Measurements from ENCODE around the gene MSRB1. TPM values are rescaled to one million over a fixed set of nuclear protein-coding genes. Genes with fewer than 3 reads are reported as not detected.

MSRB1 gene
- total RNA-seq, 1 donor from 2014 or later: 4.1 TPM

DNA sequence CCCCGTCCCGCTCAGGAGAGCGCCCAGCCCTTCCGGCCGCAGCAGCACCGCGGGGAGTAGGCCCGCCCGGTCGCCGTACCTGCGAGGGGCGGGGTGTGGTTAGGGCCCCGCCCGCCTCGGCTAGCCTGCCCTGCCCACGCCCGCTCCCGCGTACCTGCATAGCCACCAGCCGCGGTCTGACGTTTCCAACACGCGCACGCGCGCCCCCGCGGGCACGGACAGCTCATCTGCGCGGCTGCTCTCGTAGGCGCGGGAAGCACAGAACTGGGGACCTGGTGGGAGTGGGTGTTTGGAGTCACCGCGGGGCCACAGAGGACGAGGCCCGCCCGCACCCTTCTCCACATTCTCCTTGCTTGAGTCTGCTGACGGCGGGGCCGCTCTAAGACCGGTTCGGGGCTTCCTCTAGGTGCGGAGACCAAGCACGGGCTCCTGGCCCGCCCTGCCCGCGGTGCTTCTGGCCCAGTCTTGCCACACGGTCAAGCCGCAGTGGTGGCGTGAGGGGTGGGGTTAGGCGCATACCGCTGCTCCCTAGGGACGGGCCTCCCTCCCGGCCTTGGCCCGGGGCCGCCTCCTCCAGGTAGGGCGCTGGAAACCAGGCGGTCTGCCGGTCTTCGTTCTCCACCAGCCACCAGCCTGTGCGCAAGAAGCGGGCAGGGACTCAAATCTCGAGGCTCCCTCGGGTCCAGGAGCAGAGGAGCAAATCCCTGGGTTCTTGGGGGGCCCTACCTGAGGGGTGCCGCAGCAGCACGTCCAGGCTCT is 36.5 kb upstream of the MSRB1 start:
- FAIRE-seq: no peak
- no peak for DNase-seq (ENCODE audit: low spot score in 2 of 2)

DNA sequence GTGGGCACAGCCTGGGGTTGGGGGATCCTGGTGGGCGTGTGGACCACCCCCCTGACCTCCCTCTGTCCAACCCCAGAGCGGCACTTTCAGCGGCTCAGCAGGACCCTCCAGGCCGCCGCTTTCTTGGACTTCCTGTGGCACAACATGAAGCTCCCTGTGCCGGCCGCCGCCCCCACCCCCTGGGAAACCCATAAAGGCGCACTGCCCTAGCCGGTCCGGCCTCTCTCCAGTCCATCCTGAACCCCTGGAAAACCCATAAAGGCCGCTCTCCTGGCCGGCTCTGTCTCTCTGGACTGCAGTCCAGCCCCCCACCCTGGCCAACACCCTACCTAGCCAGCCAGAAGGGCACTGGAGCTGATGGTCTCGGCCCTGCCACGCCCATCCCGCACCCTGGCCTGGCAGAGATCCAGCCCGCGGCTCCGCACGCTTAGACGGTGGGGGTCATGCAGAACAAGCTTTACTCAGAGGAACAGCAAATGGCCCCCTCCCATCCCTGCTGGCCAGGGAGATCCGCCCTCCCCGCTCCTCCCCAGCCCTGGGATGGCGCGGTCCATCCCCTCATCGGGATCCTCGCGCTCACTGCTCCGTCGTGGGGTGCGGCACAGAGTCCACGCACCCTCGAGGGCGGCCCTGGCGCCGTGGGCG is 35.6 kb upstream of the MSRB1 start:
- DNase-seq (ENCODE audit: low spot score in 2 of 2): no peak
- no peak for FAIRE-seq

GRCh38 chr16:1977875-1978268 is 34.9 kb upstream of the MSRB1 start:
- DNase-seq (ENCODE audit: low spot score in 2 of 2) (no peak), FAIRE-seq (no peak)

- no peak for FAIRE-seq
- no peak for DNase-seq (ENCODE audit: low spot score in 2 of 2)
Observed at GRCh38 chr16:1976951-1977874, 34.2 kb upstream of the MSRB1 start.

DNA sequence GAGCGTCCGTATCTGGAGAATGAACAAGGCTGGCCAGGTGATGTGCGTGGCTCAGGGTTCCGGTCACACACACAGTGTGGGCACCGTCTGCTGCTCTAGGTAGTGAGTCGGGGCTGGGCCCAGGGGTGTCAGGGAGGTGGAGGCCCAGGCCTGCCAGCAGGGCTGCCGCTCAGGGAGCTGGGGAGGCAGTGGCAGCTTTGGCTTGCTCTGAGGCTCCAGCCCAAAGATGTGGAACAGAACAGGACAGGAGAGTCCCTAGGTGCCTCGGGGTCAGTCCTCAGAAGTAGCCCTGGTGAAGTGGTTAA is 33.2 kb upstream of the MSRB1 start:
- no peak for FAIRE-seq
- no peak for DNase-seq (ENCODE audit: low spot score in 2 of 2)

DNA sequence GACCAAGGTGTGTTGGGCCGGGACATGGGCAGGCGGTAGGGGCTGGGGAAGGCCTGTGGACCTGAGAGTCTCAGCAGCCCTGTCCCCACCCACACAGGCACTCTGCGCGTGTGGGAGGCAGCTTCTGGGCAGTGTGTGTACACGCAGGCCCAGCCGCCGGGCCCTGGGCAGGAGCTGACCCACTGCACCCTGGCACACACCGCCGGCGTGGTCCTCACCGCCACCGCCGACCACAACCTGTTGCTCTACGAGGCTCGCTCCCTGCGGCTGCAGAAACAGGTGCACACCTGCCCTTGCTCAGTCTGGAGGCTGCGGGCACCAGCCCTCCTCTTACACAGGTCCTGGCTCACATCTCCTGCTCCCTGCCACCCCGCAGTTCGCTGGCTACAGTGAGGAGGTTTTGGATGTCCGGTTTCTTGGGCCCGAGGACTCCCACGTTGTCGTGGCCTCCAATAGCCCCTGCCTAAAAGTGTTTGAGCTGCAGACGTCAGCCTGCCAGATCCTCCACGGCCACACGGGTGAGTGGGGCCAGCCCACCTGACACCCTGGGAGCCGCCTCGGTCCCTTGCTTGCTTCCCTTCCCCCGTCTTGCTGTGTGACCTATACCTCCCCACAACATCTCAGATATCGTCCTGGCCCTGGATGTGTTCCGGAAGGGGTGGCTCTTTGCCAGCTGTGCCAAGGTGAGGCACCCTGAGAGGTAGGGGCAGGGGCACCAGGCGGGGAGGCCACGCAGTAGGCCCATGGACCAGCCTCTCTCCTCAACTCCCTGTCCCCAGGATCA is 32.6 kb upstream of the MSRB1 start:
- DNase-seq (ENCODE audit: low spot score in 2 of 2) (no peak), FAIRE-seq (no peak)

- no peak for FAIRE-seq
Observed at GRCh38 chr16:1974157-1975070, 31.4 kb upstream of the MSRB1 start.

GRCh38 chr16:1973461-1974156 is 30.6 kb upstream of the MSRB1 start:
- FAIRE-seq (no peak), DNase-seq (ENCODE audit: low spot score in 2 of 2) (no peak)

More at GRCh38 chr16:1974157-1975070, 31.4 kb upstream of the MSRB1 start:
- no peak for DNase-seq (ENCODE audit: low spot score in 2 of 2)

- DNase-seq (ENCODE audit: low spot score in 2 of 2): no peak
- FAIRE-seq: no peak
Observed at GRCh38 chr16:1972490-1972877, 29.5 kb upstream of the MSRB1 start.

DNA sequence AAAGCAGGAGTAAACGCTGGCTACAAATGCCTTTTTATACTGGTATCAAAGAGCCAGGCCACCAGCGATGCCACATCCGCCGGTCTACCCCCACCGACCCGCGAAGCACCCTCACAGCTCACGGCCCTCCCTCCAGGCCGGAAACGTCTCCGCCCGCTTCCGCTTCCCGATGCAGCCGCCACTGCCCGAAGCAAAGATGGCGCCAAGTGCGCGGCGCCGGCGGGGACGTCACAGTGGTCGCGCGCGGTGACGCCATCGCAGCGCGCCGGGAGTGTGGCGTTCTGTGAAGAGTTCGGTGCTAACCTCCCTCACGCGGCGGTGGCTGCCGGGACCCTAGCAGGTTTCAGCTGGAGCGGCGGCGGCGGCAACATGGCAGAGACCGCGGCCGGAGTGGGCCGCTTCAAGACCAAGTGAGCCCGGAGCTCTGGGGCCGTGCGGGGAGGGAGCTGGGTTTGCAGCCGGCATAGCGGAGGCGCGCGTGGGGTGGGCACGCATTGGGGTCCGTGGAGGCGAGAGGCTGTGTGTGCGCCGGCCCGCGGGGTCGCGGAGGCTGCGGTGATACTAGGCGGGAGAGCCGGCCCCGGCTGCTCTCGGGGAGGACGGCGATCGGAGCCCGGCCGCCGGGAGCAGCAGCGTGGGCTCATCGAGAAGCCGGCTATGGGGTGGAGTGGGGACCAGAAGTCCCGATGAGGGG is 28.9 kb upstream of the MSRB1 start, which contains the start of gene TBL3:
Gene TBL3 (plus strand): TSS at position 258 of the 694 bp plus-strand sequence. CDS start 112 bp downstream, at position 370.
- FAIRE-seq (no peak), DNase-seq (ENCODE audit: low spot score in 2 of 2) (peak; percentile 98 to 99)

- DNase-seq (ENCODE audit: low spot score in 2 of 2) (no peak), FAIRE-seq (no peak)
Observed at GRCh38 chr16:1968146-1968953, 25.4 kb upstream of the MSRB1 start.

DNA sequence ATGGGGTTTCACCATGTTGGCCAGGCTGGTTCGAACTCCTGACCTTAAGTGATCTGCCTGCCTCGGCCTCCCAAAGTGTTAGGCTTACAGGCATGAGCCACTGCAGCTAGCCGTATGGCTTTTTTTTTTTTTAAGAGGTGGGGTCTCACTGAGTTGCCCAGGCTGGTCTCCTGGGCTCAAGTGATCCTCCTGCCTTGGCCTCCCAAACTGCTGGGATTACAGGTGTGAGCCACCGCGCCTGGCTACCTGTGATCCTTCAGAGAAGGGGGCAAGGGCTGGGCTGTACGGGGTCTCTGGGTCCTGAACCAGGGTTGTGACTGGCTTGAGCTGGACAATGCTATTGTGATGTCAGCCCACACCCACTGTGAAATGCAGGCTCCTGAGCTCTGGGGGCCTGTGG is 23.5 kb upstream of the MSRB1 start, which contains the start of gene RNF151:
Gene RNF151 (plus strand): TSS at position 397 of the 400 bp plus-strand sequence. CDS start 26 bp downstream, outside the sequence.
- no peak for FAIRE-seq
- DNase-seq (ENCODE audit: low spot score in 2 of 2): no peak

GRCh38 chr16:1965396-1966001 is 22.5 kb upstream of the MSRB1 start:
- peak in 1 of 2 donors; percentile 28 for DNase-seq (ENCODE audit: low spot score in 2 of 2)
- no peak for FAIRE-seq

DNA sequence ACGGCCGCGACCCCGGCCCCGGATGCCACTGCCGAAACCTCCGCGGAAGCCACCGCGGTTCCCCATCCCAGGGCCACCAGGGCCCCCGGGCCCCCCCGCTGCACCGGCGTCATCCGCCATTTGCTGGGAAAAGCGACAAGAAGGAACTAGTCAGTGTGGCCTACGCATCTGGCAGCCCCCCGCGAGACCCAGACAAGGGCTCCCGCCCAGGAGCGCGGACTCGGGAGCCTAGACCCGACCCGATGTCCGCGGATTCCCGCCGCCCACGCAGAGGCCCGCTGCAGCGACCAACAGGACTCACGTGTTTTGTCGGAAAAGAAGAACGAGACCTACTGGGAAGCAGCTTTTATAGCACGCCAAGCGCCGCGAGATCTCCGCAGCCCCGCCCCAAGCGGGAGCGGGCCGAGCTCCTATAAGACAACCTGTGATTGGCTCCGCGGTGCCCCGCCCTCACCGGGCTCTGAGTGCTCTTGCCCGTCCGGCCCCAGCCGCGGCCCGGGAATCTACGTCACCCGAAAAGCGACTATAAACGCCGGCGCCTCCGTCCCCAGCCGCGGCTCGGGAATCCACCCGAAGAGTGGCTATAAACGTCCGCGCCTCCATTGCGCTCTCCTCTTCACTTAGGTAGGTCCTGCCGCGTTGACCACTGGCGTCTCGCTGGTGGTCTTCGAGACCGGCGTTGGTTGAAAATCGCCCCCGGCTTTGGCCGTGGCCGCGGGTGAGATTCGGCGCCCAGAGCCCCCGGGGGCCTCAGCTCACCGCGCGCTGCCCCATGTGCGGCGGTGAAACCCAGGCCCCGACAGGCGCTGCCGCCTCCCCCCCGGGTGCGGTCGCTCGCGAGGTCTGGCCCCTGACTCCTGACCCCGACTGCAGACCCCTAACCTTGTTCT is 21.8 kb upstream of the MSRB1 start, which contains the start of gene RPS2:
Gene RPS2 (minus strand): TSS at position 321 of the 890 bp plus-strand sequence. CDS start 201 bp downstream, at position 120.
- DNase-seq (ENCODE audit: low spot score in 2 of 2) (peak; percentile 100), FAIRE-seq (no peak)

DNA sequence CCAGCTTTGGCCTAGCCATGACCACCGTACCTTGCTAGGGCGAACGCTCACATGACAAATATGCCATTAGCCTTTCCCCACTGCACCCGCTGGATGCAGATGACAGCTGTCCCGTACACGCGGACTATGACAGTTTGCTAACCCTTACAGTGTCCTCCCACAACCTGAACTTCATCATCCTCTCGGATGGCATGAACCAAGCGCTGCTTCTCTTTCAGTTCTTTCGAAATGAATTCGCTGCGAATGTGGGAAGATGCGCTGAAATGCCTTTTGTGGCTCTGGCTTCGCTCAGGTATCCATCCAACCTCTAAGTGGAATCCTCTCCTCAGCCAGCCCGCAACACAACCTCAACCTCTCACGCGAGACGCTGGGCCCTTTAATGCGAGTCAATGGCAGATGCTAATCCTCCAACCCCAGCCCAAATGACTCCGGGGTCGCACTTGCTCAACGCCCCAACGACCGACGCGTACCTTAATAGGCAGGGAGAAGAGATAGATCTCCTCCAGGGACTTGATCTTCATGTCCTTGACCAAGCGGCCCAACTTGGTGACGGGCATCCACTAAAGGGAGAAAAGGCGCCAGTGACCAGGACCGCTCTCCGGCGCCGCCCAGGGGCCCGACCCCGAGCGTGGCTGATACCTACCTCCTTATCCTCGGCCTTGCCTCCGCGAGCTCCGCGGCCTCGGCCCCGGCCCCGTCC is 21.0 kb upstream of the MSRB1 start:
- FAIRE-seq (no peak), DNase-seq (ENCODE audit: low spot score in 2 of 2) (peak in 1 of 2 donors; percentile 39)
